Mesenchymal stem cell (in vitro differentiated cells and primary cell): ENCODE measurements around the gene GAB2.

ENCODE experiments used
- DNase-seq: peaks from one replicate; pipeline ENCODE4 v3.0.0-alpha.2; 2013
- H2AFZ ChIP-seq: one replicate; pipeline ENCODE4 v1.6.1; 2013; ENCODE audit warnings: low read depth, mild to moderate bottlenecking, control low read depth, inconsistent platforms, low read length, moderate library complexity
- H2AK5ac ChIP-seq: 2 replicates; pipeline ENCODE4 v1.6.1; 2013; ENCODE audit warnings: low read length, moderate library complexity, mild to moderate bottlenecking, inconsistent platforms; ENCODE audit not compliant: severe bottlenecking
- H2BK120ac ChIP-seq: one replicate; pipeline ENCODE4 v1.6.1; 2013; ENCODE audit warnings: low read depth, mild to moderate bottlenecking, inconsistent platforms, low read length, moderate library complexity
- H2BK12ac ChIP-seq, 2 experiments: one replicate each; pipeline ENCODE4 v1.6.1; 2013; ENCODE audit warnings: inconsistent platforms in 2 of 2, low read length in 2 of 2, mild to moderate bottlenecking in 2 of 2, moderate library complexity in 2 of 2, control low read depth in 1 of 2
- H2BK15ac ChIP-seq: one replicate; pipeline ENCODE4 v1.6.1; 2013; ENCODE audit warnings: mild to moderate bottlenecking, low read depth, inconsistent platforms; ENCODE audit not compliant: poor library complexity, severe bottlenecking
- H2BK5ac ChIP-seq: 2 replicates; pipeline ENCODE4 v1.6.1; 2013; ENCODE audit warnings: low read depth, mild to moderate bottlenecking, low read length, control low read depth, inconsistent platforms; ENCODE audit not compliant: poor library complexity, severe bottlenecking
- H3K14ac ChIP-seq, 2 experiments: one replicate each; pipeline ENCODE4 v1.6.1; 2013; ENCODE audit warnings: inconsistent platforms in 2 of 2, low read length in 2 of 2, control low read depth in 1 of 2, mild to moderate bottlenecking in 1 of 2, moderate library complexity in 1 of 2
- H3K18ac ChIP-seq, 2 experiments: one replicate each; pipeline ENCODE4 v1.6.1; 2013; ENCODE audit warnings: inconsistent platforms in 2 of 2, low read length in 2 of 2, control low read depth in 1 of 2, low read depth in 1 of 2, mild to moderate bottlenecking in 1 of 2
- H3K23ac ChIP-seq, 2 experiments: one replicate each; pipeline ENCODE4 v1.6.1; 2013; ENCODE audit warnings: inconsistent platforms in 2 of 2, low read length in 2 of 2, mild to moderate bottlenecking in 2 of 2, moderate library complexity in 2 of 2, control low read depth in 1 of 2
- H3K27ac ChIP-seq: 2 replicates; pipeline ENCODE4 v1.5.1; 2013; ENCODE audit warnings: mild to moderate bottlenecking, moderate library complexity, low read length, control low read depth, inconsistent platforms; ENCODE audit not compliant: poor library complexity, severe bottlenecking
- H3K27me3 ChIP-seq, 2 experiments: 2 replicates each; pipeline versions ENCODE4 v1.6.1 to v1.7.0; 2013; ENCODE audit warnings: low read length in 2 of 2, mild to moderate bottlenecking in 2 of 2, moderate library complexity in 2 of 2, control low read depth in 1 of 2, inconsistent platforms in 1 of 2; ENCODE audit not compliant: control insufficient read depth in 1 of 2, insufficient read depth in 1 of 2
- H3K36me3 ChIP-seq, 2 experiments: 2 replicates each; pipeline versions ENCODE4 v1.6.1 to v1.7.0; 2013; ENCODE audit warnings: low read length in 2 of 2, control low read depth in 1 of 2, inconsistent platforms in 1 of 2, low read depth in 1 of 2, mild to moderate bottlenecking in 1 of 2; ENCODE audit not compliant: insufficient read depth in 2 of 2, control insufficient read depth in 1 of 2
- H3K4ac ChIP-seq, 2 experiments: one replicate each; pipeline ENCODE4 v1.6.1; 2013; ENCODE audit warnings: inconsistent platforms in 2 of 2, low read length in 2 of 2, mild to moderate bottlenecking in 2 of 2, moderate library complexity in 2 of 2, control low read depth in 1 of 2, low read depth in 1 of 2
- H3K4me1 ChIP-seq: 2 replicates; pipeline ENCODE4 v1.6.1; 2013; ENCODE audit warnings: low read depth, low read length, control low read depth; ENCODE audit not compliant: control insufficient read depth, insufficient read depth
- H3K4me2 ChIP-seq: 2 replicates; pipeline ENCODE4 v1.6.1; 2013; ENCODE audit warnings: low read length, mild to moderate bottlenecking, inconsistent platforms; ENCODE audit not compliant: poor library complexity, severe bottlenecking
- H3K4me3 ChIP-seq, 2 experiments: 2 replicates each; pipeline versions ENCODE4 v1.5.1 to v1.7.0; 2013; ENCODE audit warnings: low read length in 2 of 2, mild to moderate bottlenecking in 2 of 2, control low read depth in 1 of 2, low read depth in 1 of 2; ENCODE audit not compliant: insufficient read depth in 1 of 2
- H3K79me1 ChIP-seq: replicated peaks from 2 replicates; pipeline ENCODE4 v1.6.1; 2013; ENCODE audit warnings: mild to moderate bottlenecking, control low read depth, low read length, inconsistent platforms; ENCODE audit not compliant: poor library complexity, severe bottlenecking
- H3K9ac ChIP-seq: 2 replicates; pipeline ENCODE4 v1.7.0; 2013; ENCODE audit warnings: mild to moderate bottlenecking, low read length, moderate library complexity
- H3K9me3 ChIP-seq: 2 replicates; pipeline ENCODE4 v1.7.0; 2013; ENCODE audit warnings: mild to moderate bottlenecking, low read length; ENCODE audit not compliant: control insufficient read depth
- H4K8ac ChIP-seq: one replicate; pipeline ENCODE4 v1.6.1; 2013; ENCODE audit warnings: inconsistent platforms, mild to moderate bottlenecking, low read length, moderate library complexity
- H4K91ac ChIP-seq: one replicate; pipeline ENCODE4 v1.6.1; 2013; ENCODE audit warnings: mild to moderate bottlenecking, low read length, inconsistent platforms
- WGBS: methylation state at CpG from one replicate; pipeline ENCODE4 v1.1.7; 2013; ENCODE audit warnings: mixed read lengths; 5-methylcytosine and 5-hydroxymethylcytosine counted together

Gene GAB2

DNA sequence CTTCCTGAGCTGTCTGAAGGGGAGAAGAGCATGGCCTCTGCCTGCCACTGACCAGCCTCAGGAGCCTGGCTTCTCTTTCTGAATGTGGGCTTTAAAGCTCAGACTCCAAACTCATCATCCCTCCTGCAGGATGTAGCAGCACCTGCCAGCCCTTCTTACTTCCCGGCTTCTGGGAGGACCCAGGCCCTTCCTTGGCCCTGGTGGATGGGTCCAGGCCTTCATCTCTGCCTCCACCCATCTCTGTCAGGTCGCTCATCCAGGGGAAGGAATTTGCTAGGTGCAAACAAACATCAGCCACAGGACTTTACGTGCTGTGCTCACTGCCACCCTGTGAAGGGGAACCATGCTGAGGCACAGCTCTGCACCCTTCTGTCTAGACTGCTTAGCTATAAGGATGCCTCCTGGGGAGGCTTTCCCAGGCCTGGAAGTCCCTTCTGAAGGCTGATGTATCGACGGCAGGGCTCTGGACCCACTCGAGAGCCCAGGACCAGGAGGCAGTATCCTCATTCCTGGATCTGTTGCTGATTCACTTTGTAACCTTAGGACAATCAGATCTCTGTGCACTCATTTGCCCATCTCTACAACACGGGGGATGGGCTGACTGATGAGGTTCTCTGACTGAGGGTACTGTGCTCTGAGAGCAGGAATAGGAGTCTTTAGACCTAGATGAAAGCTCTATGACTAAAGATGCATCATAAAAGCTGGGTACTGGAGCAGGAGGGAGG, 198.0 kb downstream of the GAB2 start:
- H2BK12ac ChIP-seq: no peak overlapping the region
- no peak overlapping the region for H3K4me2 ChIP-seq
- H2BK120ac ChIP-seq: no peak overlapping the region
- H4K91ac ChIP-seq: no peak overlapping the region
- H3K27ac ChIP-seq: no peak overlapping the region
- H3K4ac ChIP-seq: no peak overlapping the region
- no peak overlapping the region for H3K18ac ChIP-seq
- WGBS: 92% methylated on average over 7 of the region's 7 CpGs
- peaks cover 88 to 94% of the 10 kb centered on the region in 2 experiments for H3K36me3 ChIP-seq
- no peak overlapping the region for H2AFZ ChIP-seq
- no peak overlapping the region for H2BK5ac ChIP-seq
- H3K23ac ChIP-seq: no peak overlapping the region
- no peaks in the 10 kb centered on the region for H3K27me3 ChIP-seq
- H4K8ac ChIP-seq: no peak overlapping the region
- no peak overlapping the region for H2AK5ac ChIP-seq
- no peak for DNase-seq
- H3K9ac ChIP-seq: no peak overlapping the region
- H3K79me1 ChIP-seq: peaks cover 14% of the 10 kb centered on the region
- no peaks in the 10 kb centered on the region for H3K9me3 ChIP-seq
- H3K4me3 ChIP-seq: no peak overlapping the region
- no peak overlapping the region for H3K14ac ChIP-seq
- no peaks in the 10 kb centered on the region for H3K4me1 ChIP-seq
- no peak overlapping the region for H2BK15ac ChIP-seq

DNA sequence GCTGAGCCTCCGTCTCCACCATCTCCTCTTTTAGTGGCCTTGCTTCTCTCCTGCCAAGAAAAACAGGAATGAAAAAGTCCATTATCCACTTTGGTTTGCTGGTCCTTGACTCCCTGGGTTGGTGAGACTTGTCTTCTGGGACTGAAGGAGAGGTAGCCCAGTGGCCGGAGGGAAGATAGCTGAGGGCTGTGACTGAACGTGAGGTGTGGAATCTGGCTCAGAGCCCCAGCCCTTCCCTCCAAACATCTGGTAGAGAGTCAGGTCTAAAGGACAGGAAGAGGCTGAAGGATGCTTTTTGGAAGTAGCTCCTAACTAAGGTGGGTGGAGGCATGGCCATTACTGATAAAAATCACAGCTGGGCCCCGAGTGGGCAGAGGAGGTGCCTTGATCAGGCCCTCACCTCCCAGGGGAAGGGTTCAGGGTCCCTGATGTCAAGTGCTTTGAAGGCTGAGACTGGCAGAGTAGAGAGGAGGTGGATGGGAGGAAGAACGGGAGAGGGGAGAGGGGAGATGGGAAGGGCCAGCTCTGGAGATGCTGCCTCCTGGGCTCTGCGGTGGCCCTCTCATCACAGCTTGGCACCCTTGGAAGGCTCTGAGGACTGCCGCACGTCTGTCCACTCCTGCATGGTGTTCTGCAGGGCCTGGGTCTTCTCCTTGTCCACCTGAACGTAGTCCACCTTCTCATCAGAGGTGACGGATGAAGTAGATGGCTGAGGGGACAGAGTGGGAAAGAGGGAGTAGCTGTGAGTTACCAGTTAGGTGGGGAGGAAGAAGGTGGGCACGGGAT, 198.7 kb downstream of the GAB2 start:
- Histone ChIP-seq H3K4me2 (no peak overlapping the region), H3K4me3 (no peak overlapping the region), H2BK120ac (no peak overlapping the region), H3K4me1 (no peaks in the 10 kb centered on the region), H2AFZ (no peak overlapping the region), H4K8ac (no peak overlapping the region), H3K9ac (no peak overlapping the region), H3K36me3 (peaks cover 89 to 90% of the 10 kb centered on the region in 2 experiments), H2BK15ac (no peak overlapping the region), H2BK5ac (no peak overlapping the region), H3K23ac (no peak overlapping the region), H3K4ac (no peak overlapping the region), H2AK5ac (no peak overlapping the region), H3K27me3 (no peaks in the 10 kb centered on the region), H3K18ac (no peak overlapping the region), H3K9me3 (no peaks in the 10 kb centered on the region), H3K79me1 (peaks cover 18% of the 10 kb centered on the region), H2BK12ac (no peak overlapping the region), H3K27ac (no peak overlapping the region), H4K91ac (no peak overlapping the region), H3K14ac (no peak overlapping the region)
- 95% methylated on average over 11 of the region's 11 CpGs for WGBS
- no peak for DNase-seq

DNA sequence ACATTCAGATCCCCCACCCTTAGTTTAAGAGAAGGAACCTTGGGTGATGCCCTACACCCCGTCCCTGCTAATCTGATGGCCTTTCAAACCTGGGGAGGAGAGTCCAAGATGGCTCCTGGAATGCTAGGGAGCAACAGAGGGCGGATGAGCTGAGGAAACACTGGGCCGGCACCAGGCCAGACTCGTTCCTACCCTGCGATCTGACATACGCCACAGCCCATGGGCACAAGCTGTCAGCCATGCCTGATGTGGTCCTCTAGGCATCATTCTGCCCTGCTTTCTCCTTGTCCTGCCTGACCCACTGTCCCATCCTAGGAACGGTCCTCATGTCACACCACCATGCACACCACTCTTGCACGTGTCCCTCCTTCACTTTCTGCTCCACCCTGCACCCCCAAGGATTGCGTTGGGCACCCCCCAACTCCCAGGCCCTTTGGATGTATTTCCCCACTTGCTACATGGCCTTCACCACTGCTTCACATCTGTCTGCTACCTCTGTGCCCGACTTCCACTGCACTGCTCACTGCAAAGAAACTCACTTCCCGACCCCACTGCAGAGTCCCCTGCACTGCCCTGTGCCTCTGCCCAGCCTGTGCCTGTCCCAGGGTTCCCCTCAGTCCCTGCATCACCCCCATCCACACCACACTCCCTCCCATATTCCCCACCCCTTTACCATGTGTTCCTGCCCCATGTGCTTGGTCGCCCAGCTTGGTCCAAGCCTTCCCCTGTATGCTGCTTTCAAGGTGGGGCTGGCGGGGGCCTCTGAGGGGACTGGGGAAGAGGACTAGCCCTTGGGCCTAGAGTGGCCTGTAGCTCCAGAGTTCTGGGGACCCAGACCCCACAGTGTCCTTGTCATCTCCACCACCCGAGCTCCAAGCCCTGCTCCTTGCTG, 199.7 kb downstream of the GAB2 start:
- no peak overlapping the region for H2AK5ac ChIP-seq
- WGBS: 96% methylated on average over 14 of the region's 14 CpGs
- H3K27me3 ChIP-seq: no peaks in the 10 kb centered on the region
- H3K4ac ChIP-seq: no peak overlapping the region
- H2BK5ac ChIP-seq: no peak overlapping the region
- no peak overlapping the region for H3K4me2 ChIP-seq
- no peak overlapping the region for H2AFZ ChIP-seq
- H3K23ac ChIP-seq: no peak overlapping the region
- no peaks in the 10 kb centered on the region for H3K9me3 ChIP-seq
- no peak for DNase-seq
- no peak overlapping the region for H4K8ac ChIP-seq
- H3K9ac ChIP-seq: no peak overlapping the region
- peaks cover 3% of the 10 kb centered on the region for H3K4me1 ChIP-seq
- H4K91ac ChIP-seq: no peak overlapping the region
- H3K14ac ChIP-seq: no peak overlapping the region
- H3K4me3 ChIP-seq: no peak overlapping the region
- H2BK15ac ChIP-seq: no peak overlapping the region
- H3K27ac ChIP-seq: no peak overlapping the region
- H3K79me1 ChIP-seq: peaks cover 26% of the 10 kb centered on the region
- H2BK12ac ChIP-seq: no peak overlapping the region
- no peak overlapping the region for H3K18ac ChIP-seq
- H3K36me3 ChIP-seq: peaks cover 88 to 89% of the 10 kb centered on the region in 2 experiments
- H2BK120ac ChIP-seq: no peak overlapping the region
